NB4 (cell line): ENCODE measurements around the gene GPRIN3.

ENCODE experiments used
- DNase-seq: peaks from one replicate; pipeline ENCODE4 v3.0.0; 2010; ENCODE audit warnings: low read depth
- H3K4me3 ChIP-seq: one replicate; pipeline ENCODE4 v1.5.1; 2011; ENCODE audit warnings: mild to moderate bottlenecking, low read depth, low read length, moderate library complexity
- MYC ChIP-seq: IDR thresholded peaks from 2 replicates; pipeline ENCODE4 v1.6.1; 2011; ENCODE audit warnings: low read depth, low read length
- POLR2A ChIP-seq: IDR thresholded peaks from 2 replicates; pipeline ENCODE4 v1.6.1; 2011; ENCODE audit warnings: mild to moderate bottlenecking; ENCODE audit not compliant: insufficient read length; ENCODE audit errors: extremely low read depth
- TF ChIP-seq, protein P1 (sequence below): IDR thresholded peaks from 2 replicates; pipeline ENCODE4 v1.6.1; 2011; ENCODE audit warnings: low read depth, low read length
- TF ChIP-seq, protein P2 (sequence below): IDR thresholded peaks from one replicate; pipeline ENCODE4 v1.5.1; 2012; ENCODE audit warnings: low read depth, low read length

GPRIN3 gene

DNA sequence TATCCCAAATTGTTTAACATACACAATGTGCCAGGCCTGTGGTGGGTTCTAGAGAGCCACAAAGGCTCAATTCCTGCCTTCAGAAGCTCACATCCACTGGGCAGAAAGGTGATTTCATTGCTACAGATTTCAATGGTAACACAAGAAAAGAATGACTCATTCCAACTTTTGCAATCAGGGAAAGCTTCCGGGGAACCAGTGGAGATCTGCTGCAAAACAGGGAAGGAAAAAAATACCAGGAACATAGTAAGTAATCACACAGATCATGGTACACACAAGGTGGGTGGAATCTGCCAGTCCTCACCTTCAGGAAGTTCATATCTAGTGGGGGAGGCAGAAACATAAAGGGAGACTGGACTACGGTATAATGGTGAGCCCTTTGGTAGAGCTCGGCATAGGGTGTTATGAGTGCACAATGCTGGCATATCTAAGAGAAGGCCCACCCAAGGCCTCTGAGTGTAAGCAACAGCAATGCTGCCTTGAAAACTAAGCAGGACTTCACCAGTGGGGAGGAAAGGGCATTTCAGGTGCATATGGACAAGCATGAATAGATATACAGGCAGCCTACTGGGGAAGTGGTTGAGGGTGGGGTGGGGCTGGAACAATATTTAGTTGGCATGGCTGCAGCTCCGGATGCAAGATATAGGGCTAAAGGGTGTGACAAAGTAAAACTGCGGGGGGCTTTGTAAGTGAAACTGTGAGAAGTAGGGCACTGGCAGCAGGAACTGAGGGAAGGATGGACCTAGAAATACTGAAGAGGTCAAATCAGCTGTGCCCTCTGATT, 24.2 kb downstream of the GPRIN3 start:
- DNase-seq = no peak
- TF ChIP-seq, protein P1, sequence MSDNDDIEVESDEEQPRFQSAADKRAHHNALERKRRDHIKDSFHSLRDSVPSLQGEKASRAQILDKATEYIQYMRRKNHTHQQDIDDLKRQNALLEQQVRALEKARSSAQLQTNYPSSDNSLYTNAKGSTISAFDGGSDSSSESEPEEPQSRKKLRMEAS = no peak
- TF ChIP-seq, protein P2, sequence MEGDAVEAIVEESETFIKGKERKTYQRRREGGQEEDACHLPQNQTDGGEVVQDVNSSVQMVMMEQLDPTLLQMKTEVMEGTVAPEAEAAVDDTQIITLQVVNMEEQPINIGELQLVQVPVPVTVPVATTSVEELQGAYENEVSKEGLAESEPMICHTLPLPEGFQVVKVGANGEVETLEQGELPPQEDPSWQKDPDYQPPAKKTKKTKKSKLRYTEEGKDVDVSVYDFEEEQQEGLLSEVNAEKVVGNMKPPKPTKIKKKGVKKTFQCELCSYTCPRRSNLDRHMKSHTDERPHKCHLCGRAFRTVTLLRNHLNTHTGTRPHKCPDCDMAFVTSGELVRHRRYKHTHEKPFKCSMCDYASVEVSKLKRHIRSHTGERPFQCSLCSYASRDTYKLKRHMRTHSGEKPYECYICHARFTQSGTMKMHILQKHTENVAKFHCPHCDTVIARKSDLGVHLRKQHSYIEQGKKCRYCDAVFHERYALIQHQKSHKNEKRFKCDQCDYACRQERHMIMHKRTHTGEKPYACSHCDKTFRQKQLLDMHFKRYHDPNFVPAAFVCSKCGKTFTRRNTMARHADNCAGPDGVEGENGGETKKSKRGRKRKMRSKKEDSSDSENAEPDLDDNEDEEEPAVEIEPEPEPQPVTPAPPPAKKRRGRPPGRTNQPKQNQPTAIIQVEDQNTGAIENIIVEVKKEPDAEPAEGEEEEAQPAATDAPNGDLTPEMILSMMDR = no peak
- TF ChIP-seq MYC (no peak), POLR2A (no peak)
- H3K4me3 ChIP-seq = no peak overlapping the region

DNA sequence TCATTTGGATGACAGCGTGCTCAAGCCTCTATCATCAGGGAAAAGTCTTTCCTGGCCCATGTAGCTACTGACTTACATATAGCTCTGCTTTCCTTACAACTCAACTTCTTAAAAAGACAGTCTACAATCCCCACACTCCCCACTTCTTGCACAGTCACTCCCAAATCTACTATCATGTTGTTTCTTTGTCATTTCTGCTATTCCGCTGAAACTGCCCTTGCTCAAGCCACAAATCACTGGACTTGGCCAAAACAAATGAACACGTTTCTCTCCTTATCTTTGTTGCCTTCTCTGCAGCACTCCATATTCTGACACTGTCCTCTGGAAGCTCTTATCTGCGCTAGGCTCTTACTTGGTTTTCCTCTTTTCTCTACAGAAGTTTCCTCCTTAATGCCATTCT, 28.2 kb downstream of the GPRIN3 start:
- TF ChIP-seq, protein P1 = no peak
- TF ChIP-seq, protein P2 = no peak
- DNase-seq = no peak
- H3K4me3 ChIP-seq = no peak overlapping the region

DNA sequence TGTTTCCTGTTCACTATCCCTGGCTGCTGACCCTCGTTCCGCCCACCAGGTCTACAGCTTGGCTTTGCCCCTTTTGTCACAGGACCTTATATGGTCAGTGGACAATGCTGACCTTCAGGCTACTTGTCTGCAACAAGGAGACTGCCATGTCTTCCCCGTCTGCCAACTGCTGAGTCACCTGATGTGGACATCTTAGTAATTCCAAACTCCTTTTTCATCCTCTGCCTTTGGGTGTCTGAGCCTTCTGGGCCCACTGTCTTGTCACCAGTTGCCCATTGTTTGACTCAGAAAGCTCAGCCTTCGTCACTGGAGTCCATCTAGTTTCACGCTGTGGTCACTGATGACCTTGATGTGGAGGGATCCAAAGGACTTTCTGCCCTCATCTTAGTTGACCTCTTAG, 30.2 kb downstream of the GPRIN3 start:
- H3K4me3 ChIP-seq = no peak overlapping the region
- TF ChIP-seq, protein P1 = no peak
- TF ChIP-seq, protein P2 = no peak
- TF ChIP-seq POLR2A = no peak
- TF ChIP-seq MYC = no peak
- DNase-seq = no peak

DNA sequence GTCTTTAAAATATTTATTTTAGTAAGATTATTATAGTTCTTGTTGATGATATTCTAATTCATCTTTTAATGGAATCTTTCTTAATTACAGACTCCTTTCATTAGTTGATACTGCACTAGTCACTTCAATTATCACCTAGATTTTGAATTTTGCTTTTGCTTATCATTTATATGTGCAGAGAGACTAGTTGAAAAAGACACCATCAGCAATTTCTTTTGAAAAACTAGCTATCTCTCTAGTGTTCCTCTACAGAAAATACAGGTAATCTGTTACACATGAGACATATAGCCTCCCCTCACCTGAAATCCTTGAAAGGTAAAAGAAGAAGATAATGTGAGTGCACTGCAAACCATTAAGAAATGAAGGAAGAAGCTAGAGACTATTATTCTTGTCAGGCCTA, 31.3 kb downstream of the GPRIN3 start:
- DNase-seq = no peak
- TF ChIP-seq MYC = no peak
- TF ChIP-seq, protein P2 = no peak
- TF ChIP-seq POLR2A = no peak
- TF ChIP-seq, protein P1 = no peak
- H3K4me3 ChIP-seq = no peak overlapping the region

DNA sequence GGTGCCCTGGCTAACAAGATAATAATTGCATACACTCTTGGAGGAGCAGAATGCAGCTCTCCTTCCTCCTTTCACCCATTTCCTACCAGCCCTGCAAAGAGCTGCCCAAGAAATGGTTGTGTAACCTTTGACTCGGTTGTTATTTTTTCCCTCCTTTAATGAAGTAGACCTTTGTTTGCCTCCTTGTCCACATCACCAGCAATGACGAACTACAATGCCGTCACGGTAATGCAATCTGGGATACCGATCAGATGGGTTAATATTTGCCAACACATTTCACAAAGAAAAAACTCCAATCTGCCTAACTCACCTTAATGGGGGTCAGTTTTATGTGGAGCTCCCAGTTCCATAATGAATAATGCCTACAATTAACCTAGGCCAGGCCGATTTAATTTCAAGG, 32.0 kb downstream of the GPRIN3 start:
- no peak for TF ChIP-seq POLR2A
- TF ChIP-seq, protein P1 = no peak
- TF ChIP-seq, protein P2 = no peak
- TF ChIP-seq MYC = no peak
- no peak for DNase-seq
- no peak overlapping the region for H3K4me3 ChIP-seq
